ENCODE measurements around the gene C19orf33. TPM values are rescaled to one million over a fixed set of nuclear protein-coding genes. Genes with fewer than 3 reads are reported as not detected.

Gene C19orf33
- total RNA-seq, 1 experiment from 2014 or later = not detected

DNA sequence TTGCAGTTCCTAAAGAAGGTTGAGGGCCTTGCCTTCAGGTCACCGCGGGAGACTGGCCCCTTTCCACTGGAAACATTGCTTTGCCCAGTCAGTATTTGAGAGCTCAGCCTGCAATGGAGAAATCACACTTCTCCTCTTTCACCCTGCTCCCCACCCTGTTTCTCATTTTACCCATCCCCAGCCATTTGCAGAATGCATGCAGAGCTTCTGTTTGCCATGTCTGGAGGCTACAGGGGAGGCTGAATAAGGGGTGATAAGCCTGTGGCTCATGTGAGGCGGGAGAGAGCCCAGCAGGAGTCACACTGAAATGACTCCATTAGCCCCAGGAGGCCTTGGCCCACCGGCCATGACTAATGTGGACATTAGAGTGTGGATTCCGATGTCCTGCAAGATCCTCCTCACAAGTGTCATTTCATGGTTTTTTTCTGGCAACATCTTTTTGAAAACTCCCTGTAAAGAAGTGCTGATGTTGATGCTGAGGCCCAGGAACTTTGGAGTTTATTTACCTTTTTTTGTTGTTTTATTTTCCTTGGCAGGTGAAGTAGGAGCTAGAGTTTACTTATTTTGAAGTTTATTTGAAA is 33.4 kb upstream of the C19orf33 start:
- no peak for DNase-seq (ENCODE audit: low read depth in 1 of 2, low spot score in 2 of 2)
- Histone ChIP-seq H3K36me3 (no peaks in the 10 kb centered on the region), H3K9me3 (replicated peaks) (no peaks in the 10 kb centered on the region), H3K27me3 (replicated peaks) (no peaks in the 10 kb centered on the region), H3K27ac (no peak overlapping the region), H3K4me3 (no peak overlapping the region), H3K4me1 (replicated peaks) (peaks cover 15% of the 10 kb centered on the region)

- H3K27ac ChIP-seq = no peak overlapping the region
- no peaks in the 10 kb centered on the region for H3K36me3 ChIP-seq
- H3K27me3 ChIP-seq (replicated peaks) = no peaks in the 10 kb centered on the region
- H3K4me3 ChIP-seq = no peak overlapping the region
- DNase-seq (ENCODE audit: low read depth in 1 of 2, low spot score in 2 of 2) = no peak
- H3K4me1 ChIP-seq (replicated peaks) = peaks cover 18% of the 10 kb centered on the region
- H3K9me3 ChIP-seq (replicated peaks) = no peaks in the 10 kb centered on the region
Measured at GRCh38 chr19:38273499-38273898, 30.6 kb upstream of the C19orf33 start.

DNA sequence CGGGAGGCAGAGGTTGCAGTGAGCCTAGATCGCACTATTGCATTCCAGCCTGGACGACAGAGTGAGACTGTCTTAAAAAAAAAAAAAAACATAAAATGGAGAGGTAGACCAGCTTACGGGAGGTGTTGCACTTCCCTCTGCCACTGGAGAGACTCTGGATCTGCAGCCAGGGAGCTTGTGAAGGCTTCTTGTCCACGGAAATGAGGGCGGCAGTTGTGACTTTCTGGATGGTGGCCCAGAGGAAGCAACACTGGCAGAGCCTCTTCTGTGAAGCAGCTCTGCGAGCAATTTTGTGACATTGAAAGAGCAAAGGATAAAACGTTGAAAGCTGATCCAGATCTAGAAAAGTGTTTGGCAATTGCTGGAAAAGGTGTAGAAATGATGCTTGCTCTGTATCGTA is 29.3 kb upstream of the C19orf33 start:
- Histone ChIP-seq H3K9me3 (replicated peaks) (no peaks in the 10 kb centered on the region), H3K27me3 (replicated peaks) (no peaks in the 10 kb centered on the region), H3K4me3 (no peak overlapping the region), H3K27ac (no peak overlapping the region), H3K4me1 (replicated peaks) (peaks cover 22% of the 10 kb centered on the region), H3K36me3 (no peaks in the 10 kb centered on the region)
- no peak for DNase-seq (ENCODE audit: low read depth in 1 of 2, low spot score in 2 of 2)

- no peak overlapping the region for H3K4me3 ChIP-seq
- no peaks in the 10 kb centered on the region for H3K36me3 ChIP-seq
- no peaks in the 10 kb centered on the region for H3K27me3 ChIP-seq (replicated peaks)
- DNase-seq (ENCODE audit: low read depth in 1 of 2, low spot score in 2 of 2) = no peak
- H3K4me1 ChIP-seq (replicated peaks) = peaks cover 15% of the 10 kb centered on the region
- H3K27ac ChIP-seq = no peak overlapping the region
- H3K9me3 ChIP-seq (replicated peaks) = no peaks in the 10 kb centered on the region
Measured at GRCh38 chr19:38276942-38277517, 27.0 kb upstream of the C19orf33 start.

- H3K9me3 ChIP-seq (replicated peaks) = no peaks in the 10 kb centered on the region
- H3K27me3 ChIP-seq (replicated peaks) = no peaks in the 10 kb centered on the region
- H3K27ac ChIP-seq = no peak overlapping the region
- no peak for DNase-seq (ENCODE audit: low read depth in 1 of 2, low spot score in 2 of 2)
- H3K36me3 ChIP-seq = no peaks in the 10 kb centered on the region
- H3K4me1 ChIP-seq (replicated peaks) = peaks cover 15% of the 10 kb centered on the region
- H3K4me3 ChIP-seq = no peak overlapping the region
Measured at GRCh38 chr19:38277549-38277948, 26.5 kb upstream of the C19orf33 start.

DNA sequence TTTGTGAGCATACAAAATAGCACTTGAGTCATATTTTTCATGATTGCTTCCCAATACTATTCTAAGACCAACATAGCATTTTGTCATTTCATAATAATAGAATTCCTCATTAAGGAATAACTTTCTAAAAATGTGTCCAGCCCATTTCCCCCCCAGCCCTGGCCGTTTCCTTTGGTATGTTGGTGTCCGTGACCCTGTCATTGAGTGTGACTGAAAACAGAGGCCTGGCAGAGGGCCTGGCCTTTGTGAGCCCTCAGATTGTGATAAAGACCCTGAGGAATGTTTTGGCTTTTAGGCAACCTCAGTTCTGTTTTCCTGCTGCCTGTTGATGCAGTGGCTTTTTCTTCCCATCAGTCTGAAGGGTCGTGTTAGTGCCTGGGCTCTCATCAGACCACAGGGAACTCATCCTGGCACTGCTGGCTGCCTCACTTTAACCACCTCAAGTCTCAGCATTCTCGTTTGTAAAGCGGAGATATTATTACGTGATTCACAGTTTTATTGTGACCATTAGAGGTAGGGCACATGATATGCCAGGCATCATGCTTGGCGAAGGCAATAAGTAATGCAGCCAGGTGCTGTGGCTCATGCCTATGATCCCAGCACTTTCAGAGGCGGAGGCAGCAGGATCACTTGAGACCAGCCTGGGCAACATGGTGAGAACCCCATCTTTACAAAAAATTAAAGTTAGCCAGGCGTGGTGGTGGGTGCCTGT is 25.9 kb upstream of the C19orf33 start:
- Histone ChIP-seq H3K9me3 (replicated peaks) (no peaks in the 10 kb centered on the region), H3K27ac (no peak overlapping the region), H3K27me3 (replicated peaks) (no peaks in the 10 kb centered on the region), H3K4me1 (replicated peaks) (peaks cover 15% of the 10 kb centered on the region), H3K36me3 (no peaks in the 10 kb centered on the region), H3K4me3 (no peak overlapping the region)
- DNase-seq (ENCODE audit: low read depth in 1 of 2, low spot score in 2 of 2) = no peak

GRCh38 chr19:38278751-38279150 is 25.3 kb upstream of the C19orf33 start:
- Histone ChIP-seq H3K27ac (no peak overlapping the region), H3K36me3 (no peaks in the 10 kb centered on the region), H3K4me1 (replicated peaks) (peaks cover 15% of the 10 kb centered on the region), H3K9me3 (replicated peaks) (no peaks in the 10 kb centered on the region), H3K4me3 (no peak overlapping the region), H3K27me3 (replicated peaks) (no peaks in the 10 kb centered on the region)
- no peak for DNase-seq (ENCODE audit: low read depth in 1 of 2, low spot score in 2 of 2)

GRCh38 chr19:38280030-38280921 is 23.8 kb upstream of the C19orf33 start:
- Histone ChIP-seq H3K27me3 (replicated peaks) (no peaks in the 10 kb centered on the region), H3K36me3 (no peaks in the 10 kb centered on the region)

DNA sequence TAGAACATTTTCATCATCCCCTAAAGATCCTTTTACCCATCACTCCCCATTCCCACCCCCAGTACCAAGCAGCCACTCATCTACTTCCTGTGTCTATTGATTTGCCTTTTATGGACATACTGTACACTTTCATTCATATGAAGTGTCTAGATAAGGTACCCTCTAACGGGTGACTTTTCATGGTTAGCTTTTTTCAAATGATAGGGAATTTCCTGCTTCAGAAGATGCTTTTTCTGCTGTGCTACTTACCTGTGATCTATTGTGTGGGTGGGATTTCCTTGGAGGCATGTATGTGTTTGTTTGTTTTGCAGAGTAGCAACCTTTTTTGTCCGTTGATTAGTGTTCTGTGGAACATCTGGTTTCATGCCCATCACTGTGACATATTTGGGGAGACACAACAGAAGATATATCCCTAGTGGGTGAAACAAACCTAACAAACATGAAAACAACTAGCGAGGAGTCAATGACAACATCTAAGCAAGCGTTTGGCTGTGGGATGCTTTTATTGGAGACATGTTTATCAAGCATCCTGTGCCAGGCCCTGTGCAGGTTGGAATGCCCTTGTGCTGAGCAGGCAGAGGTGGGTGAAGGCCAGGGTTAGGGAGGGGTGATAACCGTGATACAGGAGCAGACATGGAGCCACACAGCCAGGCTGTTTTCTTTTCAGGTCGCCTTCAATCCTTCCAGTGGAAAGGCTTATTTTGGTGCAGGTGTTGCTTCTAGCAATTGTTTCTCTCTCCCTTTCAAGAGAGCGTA is 22.1 kb upstream of the C19orf33 start:
- Histone ChIP-seq H3K9me3 (replicated peaks) (no peaks in the 10 kb centered on the region), H3K4me1 (replicated peaks) (peaks cover 26% of the 10 kb centered on the region), H3K36me3 (no peaks in the 10 kb centered on the region), H3K4me3 (no peak overlapping the region), H3K27ac (no peak overlapping the region), H3K27me3 (replicated peaks) (no peaks in the 10 kb centered on the region)
- no peak for DNase-seq (ENCODE audit: low read depth in 1 of 2, low spot score in 2 of 2)

More at GRCh38 chr19:38280030-38280921, 23.8 kb upstream of the C19orf33 start:
- Histone ChIP-seq H3K4me3 (no peak overlapping the region), H3K27ac (no peak overlapping the region), H3K9me3 (replicated peaks) (no peaks in the 10 kb centered on the region), H3K4me1 (replicated peaks) (peaks cover 17% of the 10 kb centered on the region)
- DNase-seq (ENCODE audit: low read depth in 1 of 2, low spot score in 2 of 2) = no peak

- Histone ChIP-seq H3K27me3 (replicated peaks) (no peaks in the 10 kb centered on the region), H3K4me3 (no peak overlapping the region), H3K27ac (no peak overlapping the region), H3K36me3 (no peaks in the 10 kb centered on the region), H3K4me1 (replicated peaks) (peaks cover 20% of the 10 kb centered on the region), H3K9me3 (replicated peaks) (no peaks in the 10 kb centered on the region)
- no peak for DNase-seq (ENCODE audit: low read depth in 1 of 2, low spot score in 2 of 2)
Measured at GRCh38 chr19:38283271-38283670, 20.8 kb upstream of the C19orf33 start.

DNA sequence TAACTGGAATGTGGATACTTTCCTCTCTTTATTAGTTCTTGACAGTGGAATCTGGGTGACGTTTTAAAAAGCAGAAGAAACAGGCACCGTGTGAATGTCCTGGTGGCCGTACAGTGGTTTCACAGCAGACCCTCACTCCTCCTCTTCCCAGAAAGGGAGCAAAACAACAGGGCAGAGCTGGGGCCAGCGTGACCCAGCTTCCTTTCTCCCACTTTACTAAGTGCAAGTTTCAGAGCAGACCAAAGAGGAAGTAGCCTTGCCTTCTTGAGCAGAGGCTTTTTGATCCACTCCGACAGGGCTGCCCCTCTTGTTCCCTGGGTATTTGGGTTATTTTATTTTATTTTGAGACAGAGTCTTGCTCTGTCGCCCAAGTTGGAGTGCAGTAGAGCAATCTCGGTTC is 19.6 kb upstream of the C19orf33 start:
- no peak for DNase-seq (ENCODE audit: low read depth in 1 of 2, low spot score in 2 of 2)
- no peak overlapping the region for H3K4me3 ChIP-seq
- no peaks in the 10 kb centered on the region for H3K9me3 ChIP-seq (replicated peaks)
- H3K36me3 ChIP-seq = no peaks in the 10 kb centered on the region
- H3K27me3 ChIP-seq (replicated peaks) = no peaks in the 10 kb centered on the region
- peaks cover 14% of the 10 kb centered on the region for H3K4me1 ChIP-seq (replicated peaks)
- no peak overlapping the region for H3K27ac ChIP-seq

DNA sequence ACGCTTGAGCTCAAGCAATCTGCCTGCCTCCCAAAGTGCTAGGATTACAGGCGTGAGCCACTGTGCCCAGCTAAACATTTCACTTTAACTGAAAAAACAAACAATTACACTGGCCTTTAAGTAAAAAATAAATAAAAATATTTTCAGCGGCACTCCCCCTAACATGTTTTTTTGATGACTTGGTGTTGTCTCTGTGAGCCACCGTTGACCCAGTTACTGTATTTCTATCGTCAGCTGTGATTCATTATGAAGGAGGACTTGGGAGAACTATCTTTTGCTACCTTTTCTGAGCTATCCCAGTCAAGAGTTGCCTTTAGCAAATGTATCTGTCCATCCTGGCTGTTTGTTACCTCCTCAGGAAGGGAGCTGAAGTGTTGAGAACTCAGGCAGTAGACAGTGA is 18.5 kb upstream of the C19orf33 start:
- Histone ChIP-seq H3K9me3 (replicated peaks) (no peaks in the 10 kb centered on the region), H3K27ac (no peak overlapping the region), H3K4me3 (no peak overlapping the region), H3K27me3 (replicated peaks) (no peaks in the 10 kb centered on the region), H3K4me1 (replicated peaks) (peaks cover 20% of the 10 kb centered on the region), H3K36me3 (no peaks in the 10 kb centered on the region)
- DNase-seq (ENCODE audit: low read depth in 1 of 2, low spot score in 2 of 2) = peak in 1 of 2 experiments; percentile 57

- DNase-seq (ENCODE audit: low read depth in 1 of 2, low spot score in 2 of 2) = no peak
- Histone ChIP-seq H3K27ac (no peak overlapping the region), H3K9me3 (replicated peaks) (no peaks in the 10 kb centered on the region), H3K4me1 (replicated peaks) (peaks cover 23% of the 10 kb centered on the region), H3K4me3 (no peak overlapping the region), H3K27me3 (replicated peaks) (no peaks in the 10 kb centered on the region), H3K36me3 (no peaks in the 10 kb centered on the region)
Measured at GRCh38 chr19:38287604-38288003, 16.4 kb upstream of the C19orf33 start.
